Spleen (tissue), 11 donors: Measurements from ENCODE around the gene H2AZ2. TPM values are rescaled to one million over a fixed set of nuclear protein-coding genes. Genes with fewer than 3 reads are reported as not detected.

ENCODE experiments used
- DNase-seq: peaks from one replicate; pipeline ENCODE4 v3.0.0-alpha.2; 2020
- H3K27ac ChIP-seq, 8 donors: fragments of 200-600 bp; sonication (generic) in 7 of 8; 1 replicate in 4 of 8; 2 replicates in 4 of 8; pipeline versions ENCODE4 v1.5.0 to v1.8.0; 2016 to 2021; ENCODE audit warnings: inconsistent platforms in 4 of 8, mild to moderate bottlenecking in 4 of 8, moderate library complexity in 1 of 8
- H3K27me3 ChIP-seq, 7 donors: fragments of 200-600 bp; sonication (generic) in 6 of 7; replicated peaks in 1 of 7; 1 replicate in 4 of 7; 2 replicates in 3 of 7; pipeline versions ENCODE4 v1.5.0 to v1.8.0; 2016 to 2021; ENCODE audit warnings: inconsistent platforms in 3 of 7, mild to moderate bottlenecking in 1 of 7
- H3K36me3 ChIP-seq, 6 donors: fragments of 200-600 bp; sonication (generic) in 5 of 6; 1 replicate in 4 of 6; 2 replicates in 2 of 6; pipeline versions ENCODE4 v1.5.0 to v1.8.0; 2016 to 2021; ENCODE audit warnings: inconsistent platforms in 2 of 6
- H3K4me1 ChIP-seq, 6 donors: fragments of 200-600 bp; sonication (generic) in 5 of 6; 1 replicate in 3 of 6; 2 replicates in 3 of 6; pipeline versions ENCODE4 v1.5.0 to v1.8.0; 2016 to 2021; ENCODE audit warnings: inconsistent platforms in 3 of 6
- H3K4me3 ChIP-seq, 8 donors: fragments of 200-600 bp; sonication (generic) in 7 of 8; 1 replicate in 4 of 8; 2 replicates in 4 of 8; pipeline versions ENCODE4 v1.5.0 to v1.8.0; 2016 to 2021; ENCODE audit warnings: inconsistent platforms in 4 of 8, mild to moderate bottlenecking in 4 of 8, moderate library complexity in 2 of 8
- H3K9me3 ChIP-seq, 8 donors: fragments of 200-600 bp; sonication (generic) in 7 of 8; 1 replicate in 4 of 8; 2 replicates in 4 of 8; pipeline versions ENCODE4 v1.5.0 to v1.8.0; 2016 to 2021; ENCODE audit warnings: inconsistent platforms in 4 of 8
- CTCF ChIP-seq, 11 experiments: fragments of 200-600 bp in 7 of 11; fragments of 450-650 bp in 4 of 11; sonication (generic) in 4 of 11; IDR thresholded peaks in 8 of 11; conservative IDR thresholded peaks in 3 of 11; 1 replicate in 7 of 11; 2 replicates in 4 of 11; pipeline versions ENCODE4 v1.4.0 to v1.8.0; 2016 to 2021; ENCODE audit warnings: antibody characterized with exemption in 11 of 11, inconsistent platforms in 4 of 11, mild to moderate bottlenecking in 1 of 11
- POLR2A ChIP-seq, 3 donors: fragments of 450-650 bp; IDR thresholded peaks; one replicate each; pipeline ENCODE4 v1.5.1; 2017; ENCODE audit warnings: antibody characterized with exemption in 3 of 3, mild to moderate bottlenecking in 1 of 3
- POLR2AphosphoS5 ChIP-seq, 3 donors: sonication (generic); formaldehyde crosslinking; IDR thresholded peaks; one replicate each; pipeline ENCODE4 v1.5.1; 2017; ENCODE audit warnings: antibody characterized with exemption in 3 of 3
- WGBS, 5 donors: extraction: QIAGEN DNeasy Blood & Tissue Kit in 3 of 5; methylation state at CpG; one replicate each; pipeline versions ENCODE4 v1.1.5 to v1.1.7; 2013 to 2018; 5-methylcytosine and 5-hydroxymethylcytosine counted together
- intact Hi-C: fragments of 100-400 bp; cut with DNase I; formaldehyde crosslinking; loops from one replicate; pipeline ENCODE4 v1.15.0; 2023; ENCODE audit warnings: low total_unique reads
- polyA plus RNA-seq, 3 donors: library from polyadenylated mRNA; stranded (reverse); fragments of 200-250 nt; gene quantifications; one replicate each; pipeline ENCODE4 v1.2.1, GENCODE V29; 2013
- total RNA-seq, 7 donors: library from RNA; depleted of rRNA in 3 of 7; stranded (reverse); fragments of >200 nt in 3 of 7; fragmentation: NEBNext Ultra II Directional in 4 of 7; extraction: Animal tissue kit (Norgen Biotek cat#: 25700) in 4 of 7; gene quantifications; one replicate each; pipeline versions ENCODE4 v1.1.0 to v1.2.1, GENCODE V29; 2016 to 2021
- donor health status: healthy with polysubstance abuse.
- donor health status: DM: no; HTN: no; CAD: no; lungs with moderate emphysema.
- donor health status: DM: no; HTN: no; CAD: no.
- donor health status: Bipolar disorder and iron deficiency.
- donor health status: healthy.
- donor health status: DM: no; HTN: no; CAD: no.
- donor health status: DM: yes; HTN: yes; CAD: no.

H2AZ2 gene
- total and polyA plus RNA-seq, 10 donors, result 74.7 to 147 (median 113) TPM

GRCh38 chr7:44838751-44839150 is 9.1 kb downstream of the H2AZ2 start:
- Histone ChIP-seq H3K9me3 (no peaks in the 10 kb centered on the region), H3K27me3 (no peaks in the 10 kb centered on the region), H3K36me3 (peaks cover 0 to 95% (median 56%) of the 10 kb centered on the region in 6 donors), H3K27ac (no peak overlapping the region), H3K4me3 (no peak overlapping the region), H3K4me1 (peaks cover 13 to 33% (median 22%) of the 10 kb centered on the region in 6 donors)
- intact Hi-C loops, result no loop called here
- no peak for TF ChIP-seq CTCF (IDR thresholded peaks at IDR 0.05 in 8 of 11, conservative IDR thresholded peaks at IDR 0.05 in 3 of 11)
- TF ChIP-seq POLR2AphosphoS5 (IDR thresholded peaks at IDR 0.05), result no peak
- TF ChIP-seq POLR2A (IDR thresholded peaks at IDR 0.05), result no peak
- 50 to 78% (median 70%) methylated on average over 2 of the region's 2 CpGs for WGBS, 5 donors
- DNase-seq, result no peak

DNA sequence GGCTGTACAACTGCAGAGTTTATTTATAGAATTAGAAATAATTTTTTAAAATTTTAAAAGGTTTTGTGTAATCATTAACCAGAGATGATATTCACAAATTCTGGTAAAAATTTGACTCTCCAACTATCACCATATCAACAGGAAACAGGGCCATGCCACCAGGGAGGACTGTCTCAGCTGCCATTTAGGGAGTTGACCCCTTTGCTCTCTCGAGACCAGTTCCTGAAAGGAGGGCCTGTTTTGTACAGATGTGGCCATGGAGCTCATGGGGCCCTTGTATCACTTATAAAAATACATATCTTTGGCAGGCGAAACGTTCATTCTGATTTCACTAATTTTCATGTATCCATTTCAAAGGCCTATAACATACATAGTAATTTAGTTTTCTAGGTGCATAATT is 20.3 kb downstream of the H2AZ2 start:
- intact Hi-C loops, result no loop called here
- TF ChIP-seq POLR2AphosphoS5 (IDR thresholded peaks at IDR 0.05), result no peak
- no peak for TF ChIP-seq CTCF (IDR thresholded peaks at IDR 0.05 in 8 of 11, conservative IDR thresholded peaks at IDR 0.05 in 3 of 11)
- TF ChIP-seq POLR2A (IDR thresholded peaks at IDR 0.05), result no peak
- H3K9me3 ChIP-seq, result no peaks in the 10 kb centered on the region
- DNase-seq, result peak; percentile 8
- 65 to 78% (median 73%) methylated on average over 3 of the region's 3 CpGs for WGBS, 5 donors
- H3K4me3 ChIP-seq, result no peak overlapping the region
- no peak overlapping the region for H3K27ac ChIP-seq
- H3K4me1 ChIP-seq, result peaks cover 0 to 19% (median 0%) of the 10 kb centered on the region in 6 donors
- H3K36me3 ChIP-seq, result peaks cover 0 to 77% (median 44%) of the 10 kb centered on the region in 6 donors
- no peaks in the 10 kb centered on the region for H3K27me3 ChIP-seq

DNA sequence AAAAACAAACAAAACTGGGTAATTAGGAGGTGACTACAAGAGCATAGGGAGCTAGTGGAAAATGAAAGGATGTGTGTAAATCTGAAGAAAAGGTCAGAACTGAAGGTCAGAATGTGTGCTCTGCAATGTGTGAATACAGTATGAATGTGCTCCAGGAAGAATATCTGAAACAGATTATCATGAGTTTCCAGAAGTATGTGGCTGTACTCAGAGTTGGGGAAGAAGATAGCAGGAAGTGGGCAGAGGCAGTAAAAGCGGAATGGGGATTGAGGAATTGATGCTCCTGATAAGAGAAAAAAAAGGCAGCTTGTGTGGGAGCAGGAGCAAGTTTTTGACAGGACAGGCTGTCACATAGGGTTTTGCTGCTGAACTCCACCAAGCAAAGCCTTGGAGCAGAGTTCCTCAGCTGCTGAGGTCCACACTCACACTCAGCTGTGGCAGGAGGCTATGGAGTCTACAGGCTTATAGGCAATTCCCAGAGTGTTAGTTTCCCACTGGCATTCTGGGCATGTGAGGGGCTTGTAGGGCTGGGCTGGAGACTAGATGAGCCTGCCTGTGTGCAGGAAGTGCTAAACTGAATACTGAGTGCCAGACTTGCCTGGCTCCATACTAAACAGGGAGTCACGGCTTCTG is 22.9 kb downstream of the H2AZ2 start:
- intact Hi-C loops, result no loop called here
- TF ChIP-seq CTCF (IDR thresholded peaks at IDR 0.05 in 8 of 11, conservative IDR thresholded peaks at IDR 0.05 in 3 of 11) (no peak), POLR2A (IDR thresholded peaks at IDR 0.05) (no peak), POLR2AphosphoS5 (IDR thresholded peaks at IDR 0.05) (no peak)
- 61 to 80% (median 71%) methylated on average over 2 of the region's 2 CpGs for WGBS, 5 donors
- peaks cover 0 to 19% (median 0%) of the 10 kb centered on the region in 6 donors for H3K4me1 ChIP-seq
- no peaks in the 10 kb centered on the region for H3K27me3 ChIP-seq
- no peaks in the 10 kb centered on the region for H3K9me3 ChIP-seq
- H3K36me3 ChIP-seq, result peaks cover 0 to 52% (median 22%) of the 10 kb centered on the region in 6 donors
- H3K27ac ChIP-seq, result peak overlapping the region in 3 of 8 donors; percentile 8 to 50 (median 30)
- peak; percentile 44 for DNase-seq
- H3K4me3 ChIP-seq, result no peak overlapping the region

DNA sequence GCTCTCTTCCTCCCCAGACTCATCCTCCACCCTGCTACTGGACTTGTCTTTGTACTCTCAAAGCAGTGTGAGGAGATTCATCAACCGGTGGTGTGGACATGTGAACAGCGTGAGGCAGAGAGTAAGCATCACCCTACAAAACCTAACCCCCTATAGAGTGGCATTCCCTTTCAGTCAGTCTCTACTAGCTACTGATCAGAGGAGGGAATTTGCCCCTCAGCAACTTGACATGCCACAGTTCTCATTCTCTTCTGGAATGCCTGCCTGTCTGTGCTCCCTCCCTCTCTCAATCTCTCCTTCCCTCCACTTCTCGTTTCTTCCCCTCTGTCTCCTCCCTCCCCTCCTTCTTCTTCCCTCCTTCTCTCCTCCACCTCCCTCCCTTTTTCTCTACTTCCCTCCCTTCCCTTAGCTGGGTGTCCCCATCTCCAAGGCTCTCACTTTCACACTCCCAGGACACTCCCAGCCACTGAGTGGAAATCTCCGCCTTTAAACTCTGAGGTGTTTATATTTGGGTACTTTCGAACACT is 24.6 kb downstream of the H2AZ2 start:
- 81 to 84% (median 82%) methylated on average over 5 of the region's 5 CpGs for WGBS, 5 donors
- peaks cover 0 to 19% (median 0%) of the 10 kb centered on the region in 6 donors for H3K4me1 ChIP-seq
- no peak overlapping the region for H3K27ac ChIP-seq
- TF ChIP-seq POLR2A (IDR thresholded peaks at IDR 0.05) (no peak), CTCF (IDR thresholded peaks at IDR 0.05 in 8 of 11, conservative IDR thresholded peaks at IDR 0.05 in 3 of 11) (no peak), POLR2AphosphoS5 (IDR thresholded peaks at IDR 0.05) (no peak)
- no peaks in the 10 kb centered on the region for H3K9me3 ChIP-seq
- H3K36me3 ChIP-seq, result peaks cover 0 to 35% (median 6%) of the 10 kb centered on the region in 6 donors
- H3K4me3 ChIP-seq, result no peak overlapping the region
- DNase-seq, result no peak
- H3K27me3 ChIP-seq, result no peaks in the 10 kb centered on the region
- intact Hi-C loops, result no loop called here
